HG03432 (cell line): ENCODE data around the gene VSIG4.
"Not testable (repeated sequence)": the region's sequence is repeated elsewhere in the genome, so short reads cannot be mapped to it uniquely, and the experiment has no call there.

Source experiments
- ATAC-seq: cut with Tn5 transposase; IDR thresholded peaks from one replicate; pipeline ENCODE4 v1.9.1; 2021; ENCODE audit warnings: mild to moderate bottlenecking, moderate library complexity; ENCODE audit not compliant: unreplicated experiment

VSIG4 gene

GRCh38 chrX:65985922-65986588 lies 53.8 kb downstream of the VSIG4 start:
- ATAC-seq = peak; percentile 89

DNA sequence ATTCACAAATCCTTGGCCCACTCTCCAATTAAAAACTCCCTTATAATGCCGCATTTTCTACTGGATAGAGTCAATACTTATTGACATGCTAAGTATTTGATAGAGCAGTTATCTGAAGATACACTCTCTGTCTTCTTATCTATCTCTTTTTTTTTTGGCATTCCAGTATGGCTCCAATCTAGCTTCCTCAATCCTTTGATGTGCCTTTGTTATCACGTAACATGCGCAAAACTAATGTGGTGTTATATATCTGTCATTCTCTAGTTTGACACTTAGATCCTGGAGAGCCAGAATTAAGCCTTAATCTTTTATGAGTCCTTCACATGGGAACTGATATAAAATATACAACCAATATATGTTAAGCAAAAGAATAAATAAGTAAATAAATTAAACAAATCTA lies 54.7 kb downstream of the VSIG4 start:
- ATAC-seq = no peak

- ATAC-seq = not testable (repeated sequence)
Observed at GRCh38 chrX:65977161-65977560, 62.7 kb downstream of the VSIG4 start.

- no peak for ATAC-seq
Observed at GRCh38 chrX:65976161-65976560, 63.7 kb downstream of the VSIG4 start.

DNA sequence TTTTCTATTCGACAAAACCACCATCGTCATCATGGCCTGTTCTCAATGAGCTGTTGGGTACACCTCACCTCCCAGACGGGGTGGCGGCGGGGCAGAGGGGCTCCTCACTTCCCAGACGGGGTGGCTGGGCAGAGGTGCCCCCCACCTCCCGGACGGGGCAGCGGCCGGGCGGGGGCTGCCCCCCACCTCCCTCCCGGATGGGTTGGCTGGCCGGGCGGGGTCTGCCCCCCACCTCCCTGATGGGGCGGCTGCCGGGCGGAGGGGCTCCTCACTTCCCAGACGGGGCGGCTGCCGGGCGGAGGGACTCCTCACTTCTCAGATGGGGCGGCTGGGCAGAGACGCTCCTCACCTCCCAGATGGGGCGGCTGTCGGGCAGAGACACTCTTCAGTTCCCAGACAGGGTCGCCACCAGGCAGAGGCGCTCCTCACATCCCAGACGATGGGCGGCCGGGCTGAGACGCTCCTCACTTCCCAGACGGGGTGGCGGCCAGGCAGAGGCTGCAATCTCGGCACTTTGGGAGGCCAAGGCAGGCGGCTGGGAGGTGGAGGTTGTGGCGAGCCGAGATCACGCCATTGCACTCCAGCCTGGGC lies 64.6 kb downstream of the VSIG4 start:
- not testable (repeated sequence) for ATAC-seq
